C1 segment of cervical spinal cord (tissue), 14 donors: Measurements from ENCODE around the gene SASH1.

ENCODE experiments used
- DNase-seq, 14 donors: peaks; one replicate each; lab custom pipeline; 2025; lab: John Stamatoyannopoulos, UW

Gene SASH1

DNA sequence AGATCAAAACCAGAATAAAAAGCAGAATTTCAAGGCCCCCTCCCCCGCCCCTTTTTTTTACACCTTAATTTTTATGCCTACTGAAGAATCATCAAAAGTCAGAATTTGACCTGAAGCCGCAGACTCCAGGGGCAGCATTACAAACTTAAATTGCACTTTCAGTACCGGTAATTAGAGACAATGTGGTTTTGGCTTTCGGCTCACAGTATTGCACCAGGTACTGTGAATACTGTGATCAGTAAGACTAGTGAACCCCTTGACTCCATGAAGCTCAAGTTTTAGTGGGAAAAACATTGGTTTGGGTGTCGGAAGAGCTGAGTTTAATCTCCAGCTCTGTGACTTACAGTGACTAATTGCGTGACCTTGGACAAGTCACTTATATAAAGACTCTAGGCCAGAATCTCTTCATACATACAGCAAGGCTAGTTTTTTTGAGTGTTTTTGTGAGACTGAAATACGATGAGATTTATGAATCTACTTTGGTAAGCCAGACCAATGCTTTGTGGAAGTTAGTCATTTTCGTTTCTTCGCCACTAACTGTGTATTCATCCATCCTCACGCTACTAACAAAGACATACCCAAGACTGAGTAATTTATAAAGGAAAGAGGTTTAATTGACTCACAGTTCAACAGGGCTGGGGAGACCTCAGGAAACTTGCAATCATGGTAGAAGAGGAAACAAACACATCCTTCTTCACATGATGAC lies 114.7 kb downstream of the SASH1 start:
- DNase-seq = no peak

DNA sequence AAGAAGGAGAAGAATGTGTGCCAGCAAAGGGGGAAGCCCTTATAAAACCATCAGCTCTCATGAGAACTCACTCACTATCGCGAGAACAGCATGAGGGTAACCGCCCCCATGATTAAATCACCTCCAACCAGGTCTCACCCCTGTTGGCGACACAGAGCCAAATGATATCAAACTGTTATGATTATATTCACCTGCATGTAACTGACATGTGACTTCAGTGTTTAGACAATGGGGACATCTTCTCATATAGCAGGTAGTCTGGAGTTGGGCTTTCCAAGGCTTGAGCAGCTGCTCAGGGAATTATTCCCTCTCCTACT lies 115.2 kb downstream of the SASH1 start:
- DNase-seq = no peak

DNA sequence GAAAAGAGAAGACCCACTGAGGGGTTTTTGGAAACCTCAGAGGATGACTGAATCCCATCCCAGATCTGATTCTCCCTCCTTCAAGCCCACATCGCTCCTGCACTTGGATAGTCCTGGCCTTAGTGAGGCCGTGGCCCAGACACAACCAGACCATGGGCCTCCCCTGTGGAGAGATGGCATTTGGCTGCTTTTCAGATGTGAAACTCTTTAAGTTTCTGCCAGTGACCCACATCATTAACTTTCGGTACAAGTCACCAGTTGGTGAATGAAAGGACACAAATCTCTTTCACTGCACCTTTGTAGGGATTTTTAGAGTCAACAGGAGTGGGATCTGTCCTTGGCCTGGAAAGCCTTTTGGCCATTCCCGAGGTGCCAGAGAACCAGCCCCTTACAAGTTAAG lies 116.6 kb downstream of the SASH1 start:
- no peak for DNase-seq

DNA sequence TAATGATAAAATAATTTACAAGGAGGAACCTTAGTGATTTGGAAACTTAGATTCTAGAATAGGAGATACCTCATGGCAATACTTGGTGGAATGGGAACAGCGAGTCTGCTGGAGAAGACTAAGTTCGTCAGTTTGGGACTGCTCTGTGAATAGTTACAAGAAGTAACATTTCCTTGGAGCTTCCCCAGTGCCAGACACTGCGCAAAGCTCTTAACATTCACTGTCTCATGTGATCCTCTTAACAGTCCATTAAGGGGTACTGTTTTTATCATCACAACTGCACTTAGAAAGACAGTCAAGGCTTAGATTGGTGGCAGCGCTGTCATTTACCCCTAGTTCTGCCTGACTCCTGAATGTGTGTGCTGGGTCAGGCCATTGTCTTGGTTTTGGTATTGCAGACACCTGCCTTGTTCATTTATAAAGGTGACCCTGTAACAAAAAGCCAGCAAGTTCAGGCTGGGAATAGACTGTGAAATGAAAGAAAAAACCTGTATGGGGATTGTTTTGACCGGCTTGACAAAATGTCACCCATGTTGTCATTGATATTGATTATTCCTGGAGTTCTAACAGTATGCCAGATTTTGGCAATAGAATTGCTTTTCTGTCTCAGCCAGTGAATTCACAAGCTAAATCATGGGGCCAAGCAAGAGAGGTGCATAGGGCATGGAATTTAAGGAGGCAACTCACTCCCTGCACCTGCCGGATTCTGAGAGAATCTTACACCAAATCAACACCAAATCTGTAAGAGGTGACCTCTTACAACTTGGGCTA lies 118.4 kb downstream of the SASH1 start:
- DNase-seq = no peak

DNA sequence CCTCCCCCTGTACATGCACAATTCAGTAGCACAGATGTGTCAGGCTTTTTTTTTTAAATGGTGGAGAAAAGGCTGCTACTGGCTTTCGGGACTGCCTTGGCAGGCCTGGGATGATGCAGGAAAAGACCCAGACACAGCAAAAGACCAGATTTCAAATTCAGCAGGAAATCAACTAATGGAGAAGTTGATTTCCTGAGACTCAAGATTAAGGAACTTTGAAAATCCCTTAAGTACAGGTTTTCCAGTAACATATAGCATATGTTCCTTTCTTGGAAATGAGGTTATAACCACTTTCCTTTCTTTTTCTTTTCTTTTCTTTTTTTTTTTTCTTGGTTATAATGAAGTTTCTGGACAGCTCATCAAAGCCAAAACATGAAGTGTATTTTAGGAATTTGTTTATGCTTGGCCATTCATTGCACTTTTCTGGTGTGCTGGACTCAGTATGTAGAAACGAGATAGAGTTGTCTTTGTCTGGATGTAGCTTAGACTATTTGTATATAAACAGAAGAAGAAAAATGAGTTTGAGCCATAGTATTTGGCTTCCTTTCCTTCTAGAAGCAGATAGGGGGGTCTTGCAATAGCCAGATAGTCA lies 119.4 kb downstream of the SASH1 start:
- DNase-seq = no peak

DNA sequence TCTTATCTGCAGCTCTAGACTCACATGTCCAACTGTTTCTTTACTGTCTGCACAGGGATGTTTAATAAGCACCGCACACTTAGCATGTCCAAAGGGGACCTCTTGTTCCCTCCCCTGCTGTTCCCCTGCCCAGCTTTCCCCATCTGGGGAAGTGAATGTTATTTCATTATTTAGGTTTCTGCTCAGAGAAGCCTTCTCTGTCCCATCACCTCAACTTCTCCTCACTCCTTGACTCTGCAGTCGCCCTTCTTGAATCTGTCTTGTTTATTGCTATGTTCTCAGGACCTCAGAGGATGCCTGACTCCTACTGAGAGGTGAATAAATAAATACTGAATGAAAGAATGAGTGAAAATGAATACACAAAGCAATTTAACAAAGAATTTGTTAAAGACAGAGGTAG lies 121.0 kb downstream of the SASH1 start:
- DNase-seq = no peak

DNA sequence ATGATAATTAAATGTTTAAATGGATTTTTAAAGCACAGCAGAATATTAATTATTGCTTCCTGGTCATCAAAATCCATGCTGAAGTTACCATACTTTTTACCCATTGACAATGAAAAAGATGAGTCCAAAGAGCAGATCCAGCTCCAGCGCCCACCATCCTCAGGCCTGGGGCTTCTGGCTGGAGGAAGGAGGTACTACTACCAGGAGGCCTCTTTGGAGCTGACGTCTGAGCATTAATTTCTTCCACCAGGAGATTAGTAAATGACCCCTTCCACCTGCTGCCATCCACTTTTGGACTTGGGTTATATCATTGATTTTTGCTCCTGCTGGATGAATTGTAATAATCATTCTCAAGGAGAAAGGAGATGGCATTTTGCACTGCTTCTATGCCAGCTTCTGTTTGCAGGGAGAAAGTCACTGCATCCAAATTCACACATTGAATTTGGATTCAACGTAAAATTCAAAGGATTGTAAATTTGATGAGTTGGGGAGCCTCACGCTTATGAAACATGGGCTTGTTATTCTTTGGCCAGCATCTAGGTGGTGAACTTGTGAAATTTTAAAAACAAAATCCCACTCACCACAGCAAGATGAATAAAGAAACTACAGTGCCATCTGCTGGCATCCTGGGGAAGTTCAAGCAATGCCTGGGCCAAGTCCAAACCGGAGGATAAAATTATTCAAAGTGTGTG lies 121.8 kb downstream of the SASH1 start:
- DNase-seq = peak in 10 of 14 donors; percentile 19 to 73 (median 42)

DNA sequence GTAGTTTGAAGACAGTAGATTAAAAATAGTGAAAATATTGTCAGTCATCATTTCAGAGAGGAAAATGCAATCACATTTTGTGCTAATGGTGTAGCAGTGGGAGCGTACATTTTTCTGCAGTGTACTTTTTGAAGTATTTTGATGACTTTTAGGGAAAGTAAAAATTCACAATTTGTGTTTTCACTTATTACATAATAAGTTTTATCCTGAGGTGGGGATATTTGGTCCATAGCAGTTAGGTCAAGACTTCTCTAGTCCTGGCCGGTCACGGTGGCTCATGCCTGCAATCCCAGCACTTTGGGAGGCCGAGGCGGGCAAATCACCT lies 122.3 kb downstream of the SASH1 start:
- no peak for DNase-seq

DNA sequence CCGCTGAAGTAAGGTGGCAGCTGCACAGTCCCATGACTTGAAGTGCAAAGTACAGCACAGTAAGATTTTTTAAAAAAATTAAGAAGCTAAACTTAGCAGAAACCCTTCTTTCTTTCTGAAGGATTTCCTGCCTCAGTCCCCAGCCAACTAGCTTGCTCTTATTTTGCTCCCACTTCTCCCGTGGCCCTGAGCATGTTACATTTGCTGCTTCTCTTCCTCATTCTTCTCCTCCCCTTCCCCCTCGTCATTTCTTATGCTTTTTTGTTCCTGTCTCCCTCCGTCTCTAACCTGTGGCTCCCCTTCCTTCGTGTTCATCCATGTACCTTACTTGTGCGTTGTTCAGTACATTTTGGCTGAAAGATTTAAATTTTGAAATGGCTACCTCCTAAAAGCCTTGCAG lies 123.0 kb downstream of the SASH1 start:
- DNase-seq = no peak

DNA sequence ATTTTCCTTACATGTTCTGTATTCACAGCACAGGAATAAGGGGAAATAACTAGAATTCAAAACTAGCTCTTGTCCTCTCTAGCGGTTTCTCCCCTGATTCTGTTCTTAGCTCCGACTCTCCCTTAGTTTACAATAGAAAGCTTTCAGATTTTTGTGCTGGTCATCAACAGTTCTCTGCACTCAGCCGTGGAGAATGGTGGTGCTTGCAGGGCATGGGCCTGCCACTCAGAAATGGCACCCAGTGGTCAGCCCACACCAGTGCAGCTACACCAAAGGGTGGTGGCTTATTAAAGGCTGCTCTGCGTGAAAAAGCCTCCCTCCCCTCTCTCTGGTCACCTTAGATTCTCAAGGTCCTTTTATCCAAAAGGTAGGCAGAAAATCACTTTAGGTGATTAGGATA lies 123.5 kb downstream of the SASH1 start:
- DNase-seq = peak in 4 of 14 donors; percentile 21 to 27 (median 22)

DNA sequence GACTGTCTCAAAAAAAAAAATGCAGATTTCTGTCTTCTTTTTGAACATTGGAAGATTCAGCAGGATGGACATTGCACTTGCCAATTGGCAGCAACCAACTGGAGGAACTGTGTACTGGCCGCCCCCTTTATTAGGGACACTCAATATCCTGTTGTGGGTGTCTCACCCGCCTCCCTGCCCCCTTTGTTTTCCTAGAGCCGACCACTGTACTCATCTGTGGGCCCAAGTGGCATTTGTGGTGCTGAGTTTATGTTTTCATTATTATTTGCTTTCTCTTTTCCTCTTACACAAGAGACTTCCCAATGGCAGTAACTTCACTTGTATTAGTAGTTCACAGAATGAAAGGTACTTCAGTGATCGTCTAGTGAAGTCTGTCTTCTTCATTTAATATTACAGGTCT lies 125.3 kb downstream of the SASH1 start:
- DNase-seq = no peak

DNA sequence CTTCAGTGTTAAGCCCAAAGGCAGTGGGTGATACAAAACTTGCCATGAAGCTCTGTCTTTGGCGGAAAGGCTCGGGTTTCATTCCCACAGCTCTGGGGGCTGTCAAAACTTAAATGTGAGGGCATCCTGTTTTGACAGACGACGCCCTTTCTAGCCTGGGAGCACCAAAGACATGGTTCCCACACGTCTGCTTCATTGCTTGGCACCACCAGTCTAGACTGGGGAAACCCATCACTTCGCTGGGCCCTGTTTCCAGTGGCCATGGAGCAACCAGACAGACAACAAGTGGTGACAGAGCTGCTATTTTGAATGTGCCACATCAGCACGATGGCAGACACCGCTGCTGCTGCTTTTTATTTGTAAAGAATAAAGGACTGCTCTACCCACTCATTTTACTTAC lies 127.5 kb downstream of the SASH1 start:
- DNase-seq = no peak

DNA sequence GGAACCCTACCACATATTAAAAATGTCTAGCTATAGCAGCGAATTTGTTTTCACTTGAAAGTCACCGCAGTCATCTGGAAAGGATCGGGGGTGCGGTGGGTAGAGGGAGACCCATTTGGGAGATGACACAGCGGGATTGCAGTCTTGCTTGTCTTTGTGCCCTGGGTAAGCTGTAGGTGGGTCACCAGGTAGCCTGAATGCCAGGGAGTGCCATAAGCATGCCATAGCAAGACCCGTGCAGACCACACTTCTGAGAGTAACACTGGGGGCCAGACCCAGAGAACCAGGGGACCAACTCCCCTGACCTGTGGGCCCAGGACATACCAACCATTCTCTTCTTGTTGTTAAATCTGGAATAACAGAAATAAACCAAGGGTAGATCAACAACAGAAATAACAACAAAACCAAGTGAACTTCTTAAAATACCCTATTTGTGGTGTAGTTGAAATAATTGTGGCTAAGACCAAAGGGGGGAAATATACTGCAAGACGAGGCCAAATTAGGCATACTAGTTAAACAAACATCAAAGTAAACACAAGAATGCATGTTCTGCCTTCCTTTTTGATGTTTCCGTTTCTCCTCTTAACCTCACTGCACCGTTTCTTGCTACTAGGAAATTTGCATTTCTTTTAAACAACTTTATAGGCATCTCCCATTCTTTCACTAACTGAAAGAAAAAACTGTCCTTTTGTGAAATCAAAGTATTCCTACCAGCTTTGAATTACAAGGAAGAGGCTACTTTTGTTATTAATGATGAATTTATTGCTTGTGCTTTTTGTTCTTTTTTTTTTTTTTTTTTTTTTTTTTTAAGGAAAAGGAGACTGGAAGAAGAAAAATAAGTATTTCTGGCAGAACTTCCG lies 128.2 kb downstream of the SASH1 start:
- no peak for DNase-seq

DNA sequence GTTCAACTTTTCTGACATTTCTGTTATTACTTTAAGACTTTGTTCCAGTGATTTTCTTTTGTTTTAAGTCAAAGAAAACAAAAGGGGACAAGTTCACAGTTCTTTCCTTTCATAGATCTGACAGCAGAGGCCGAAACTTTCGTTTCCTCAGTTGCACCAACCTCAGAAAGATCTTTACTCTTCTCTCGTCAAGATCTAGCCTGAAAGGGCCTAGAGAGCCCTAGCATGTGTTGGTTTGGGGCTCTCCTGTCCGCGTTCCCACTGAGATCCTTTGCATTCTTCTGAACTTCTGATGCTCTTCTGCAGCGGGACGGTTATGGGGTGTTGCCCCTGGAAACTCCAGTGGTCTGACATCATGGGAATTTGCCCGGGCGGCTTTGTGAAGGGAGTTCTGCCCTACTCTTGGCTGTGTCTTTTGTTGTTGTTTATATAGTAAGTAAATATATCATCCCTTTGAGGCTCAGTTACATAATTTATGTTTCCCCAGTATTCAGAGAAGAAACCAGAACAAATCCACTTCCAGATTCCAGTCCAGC lies 129.1 kb downstream of the SASH1 start:
- DNase-seq = peak in 1 of 14 donors; percentile 39

DNA sequence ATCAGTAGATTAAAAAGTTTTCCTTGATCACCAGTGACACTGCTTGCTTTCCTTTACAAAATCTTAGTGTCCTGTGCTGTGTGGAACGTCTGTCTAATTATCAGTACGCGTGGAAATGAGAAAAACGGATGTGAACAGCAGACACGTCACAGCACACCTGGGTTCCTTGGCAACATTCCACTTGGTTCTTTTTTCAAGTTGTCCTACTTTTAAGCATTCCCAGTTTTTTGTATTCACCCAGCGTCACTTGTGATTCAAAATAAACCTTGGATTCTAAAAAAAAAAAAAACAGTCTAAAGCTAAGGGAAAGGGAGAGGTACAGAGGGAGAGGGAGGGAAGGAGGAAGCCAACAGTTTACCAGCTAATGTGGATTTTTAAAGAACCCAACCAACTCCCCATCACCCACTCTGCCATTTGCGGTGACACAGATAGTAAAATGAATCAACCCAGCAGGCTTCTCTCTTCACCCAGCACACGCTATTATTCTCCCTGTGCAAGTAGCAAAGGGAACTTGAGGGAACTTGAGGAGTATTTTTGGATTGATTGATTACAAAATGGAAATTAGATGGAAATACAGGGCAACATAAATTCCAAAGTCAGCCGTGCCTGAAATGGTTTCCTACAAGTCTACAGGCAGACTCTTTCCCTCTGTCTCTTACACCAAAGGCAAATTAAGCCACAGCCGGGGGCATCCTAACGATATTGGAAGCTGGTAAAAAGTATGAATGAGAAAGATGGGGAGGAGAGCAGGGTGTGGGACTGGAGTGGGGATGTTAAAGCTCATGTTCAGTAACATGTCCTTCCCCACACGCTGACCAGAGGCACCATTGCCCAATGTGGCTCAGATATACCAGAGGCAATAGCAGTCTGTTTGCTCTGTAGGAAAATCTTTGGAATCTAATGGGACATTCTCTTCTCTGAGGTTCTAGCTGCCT lies 129.8 kb downstream of the SASH1 start:
- DNase-seq = no peak

DNA sequence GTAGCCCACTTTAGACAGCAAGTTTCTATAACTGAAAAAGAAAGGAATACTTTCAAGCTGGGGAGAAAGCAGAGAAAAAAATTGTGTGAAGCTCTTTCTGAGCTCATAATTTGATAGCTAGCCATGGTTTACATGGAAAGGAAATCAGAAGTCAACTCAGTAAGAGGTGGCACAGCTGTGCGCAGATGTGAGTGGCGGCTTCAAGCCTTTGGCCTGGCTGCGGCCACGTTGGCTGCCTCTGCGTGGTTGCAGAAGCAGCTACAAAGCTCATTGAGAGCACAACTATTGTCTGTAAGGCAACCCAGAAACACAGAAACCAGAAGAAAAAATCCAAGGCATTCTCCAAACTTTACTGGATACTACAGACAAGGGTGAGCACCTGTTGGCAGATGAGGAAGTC lies 136.9 kb downstream of the SASH1 start:
- DNase-seq = no peak

DNA sequence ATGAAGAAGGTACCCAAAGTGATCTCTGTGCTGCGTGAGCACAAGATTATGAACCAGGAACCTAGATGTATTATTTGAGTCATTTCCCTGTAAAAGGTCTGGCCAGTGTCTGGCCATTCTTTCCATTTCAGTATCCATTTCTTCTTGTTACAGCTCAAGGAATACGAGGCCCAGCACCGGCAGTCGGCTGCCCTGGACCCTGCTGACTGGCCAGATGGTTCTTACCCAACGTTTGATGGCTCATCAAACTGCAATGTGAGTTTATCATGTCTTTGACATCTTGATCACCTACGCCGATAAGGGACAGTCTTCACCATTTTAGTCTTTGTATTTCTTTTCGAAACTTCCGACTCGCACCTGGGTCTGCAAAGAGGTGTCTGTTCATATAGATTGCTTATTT lies 144.8 kb downstream of the SASH1 start:
- DNase-seq = no peak

DNA sequence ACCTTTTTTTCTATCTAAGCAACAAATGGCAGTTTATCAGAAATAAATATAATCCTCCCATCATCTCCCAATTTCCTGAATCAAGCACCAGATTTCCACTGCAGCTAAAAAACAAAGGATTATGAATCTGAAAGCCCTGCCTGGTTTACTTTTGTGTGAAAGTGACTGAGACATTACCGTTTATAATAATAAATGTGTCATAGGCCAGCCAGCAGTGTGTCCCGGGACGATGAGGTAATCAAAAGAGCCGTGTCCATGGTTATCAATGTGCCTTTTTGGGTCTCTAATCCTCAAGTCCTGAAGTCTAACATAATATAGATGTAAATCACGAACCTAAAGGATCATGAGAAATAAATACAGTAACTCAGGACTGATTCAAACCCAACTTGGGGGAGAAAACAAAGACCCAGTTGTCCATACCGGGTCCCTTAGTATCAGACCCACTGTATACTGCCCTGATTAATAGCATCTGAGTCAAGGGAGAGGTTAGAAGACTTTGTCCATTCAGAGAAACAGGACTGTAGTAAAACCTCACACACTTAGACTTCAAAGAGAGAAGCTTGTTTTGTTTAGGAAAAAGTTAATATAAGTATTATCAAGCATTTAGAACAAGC lies 149.1 kb downstream of the SASH1 start:
- DNase-seq = no peak

DNA sequence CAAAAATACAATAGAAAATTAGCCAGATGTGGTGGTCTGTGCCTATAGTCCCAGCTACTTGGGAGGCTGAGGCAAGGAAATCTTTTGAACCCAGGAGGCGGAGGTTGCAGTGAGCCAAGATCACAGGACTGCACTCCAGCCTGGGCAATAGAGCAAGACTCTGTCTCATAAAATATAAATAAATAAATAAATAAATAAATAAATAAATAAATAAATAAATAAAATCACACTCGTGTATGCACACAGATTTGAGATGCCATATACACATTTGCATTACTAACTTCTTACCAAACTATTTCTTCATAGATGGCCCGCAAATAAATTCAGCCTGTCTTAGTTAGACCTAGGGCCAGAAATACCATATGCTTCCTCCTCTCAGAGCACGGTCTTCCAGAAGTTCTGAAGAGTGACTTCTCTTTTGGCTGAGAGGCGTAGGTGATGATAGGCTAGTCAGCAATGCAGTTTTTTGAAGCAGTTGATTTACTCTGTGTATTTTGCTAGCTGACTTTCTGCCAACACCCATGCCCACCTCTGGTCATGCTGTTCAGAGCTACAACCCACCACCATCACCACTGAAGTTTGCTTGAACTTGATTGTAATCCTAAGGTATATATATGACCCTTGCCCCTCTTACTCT lies 150.1 kb downstream of the SASH1 start:
- DNase-seq = no peak
